VCaP (cell line): ENCODE measurements around the gene MRAP2.
"Not testable (repeated sequence)": the region's sequence is repeated elsewhere in the genome, so short reads cannot be mapped to it uniquely, and the experiment has no call there.

Experiments used
- H3K27ac ChIP-seq: fragments of 450-650 bp; 2 replicates; pipeline ENCODE4 v1.5.1; 2017
- CTCF ChIP-seq: fragments of 450-650 bp; conservative IDR thresholded peaks from 2 replicates; pipeline ENCODE4 v1.5.1; 2017; ENCODE audit warnings: mild to moderate bottlenecking, moderate library complexity

Gene MRAP2

GRCh38 chr6:84123186-84123585, 89.6 kb downstream of the MRAP2 start:
- no peak for TF ChIP-seq CTCF
- H3K27ac ChIP-seq = no peak overlapping the region

GRCh38 chr6:84129588-84129987, 96.0 kb downstream of the MRAP2 start:
- H3K27ac ChIP-seq = not testable (repeated sequence)

- H3K27ac ChIP-seq = not testable (repeated sequence)
Measured at GRCh38 chr6:84133385-84133784, 99.8 kb downstream of the MRAP2 start.

GRCh38 chr6:84135291-84135690, 101.7 kb downstream of the MRAP2 start:
- no peak overlapping the region for H3K27ac ChIP-seq
- TF ChIP-seq CTCF = no peak

GRCh38 chr6:84136364-84137050, 102.9 kb downstream of the MRAP2 start:
- no peak for TF ChIP-seq CTCF
- no peak overlapping the region for H3K27ac ChIP-seq

- H3K27ac ChIP-seq = no peak overlapping the region
Measured at GRCh38 chr6:84137051-84137375, 103.4 kb downstream of the MRAP2 start.

GRCh38 chr6:84137989-84138575, 104.5 kb downstream of the MRAP2 start:
- TF ChIP-seq CTCF = no peak

More at GRCh38 chr6:84137051-84137375, 103.4 kb downstream of the MRAP2 start:
- TF ChIP-seq CTCF = no peak

GRCh38 chr6:84139311-84139710, 105.7 kb downstream of the MRAP2 start:
- no peak for TF ChIP-seq CTCF
- H3K27ac ChIP-seq = no peak overlapping the region

More at GRCh38 chr6:84137989-84138575, 104.5 kb downstream of the MRAP2 start:
- H3K27ac ChIP-seq = no peak overlapping the region
